Ascending aorta (tissue), 2 donors: ENCODE data around the gene HHLA2. TPM values are rescaled to one million over a fixed set of nuclear protein-coding genes. Genes with fewer than 3 reads are reported as not detected.

ENCODE experiments used
- DNase-seq, 2 donors: peaks; one replicate each; pipeline ENCODE4 v3.0.0-alpha.2; 2019; ENCODE audit warnings: low spot score in 2 of 2
- H3K27ac ChIP-seq, 2 donors: fragments of 200-600 bp; sonication (generic); one replicate each; pipeline ENCODE4 v1.5.1; 2016 to 2017; ENCODE audit warnings: mild to moderate bottlenecking in 1 of 2
- H3K27me3 ChIP-seq: fragments of 200-600 bp; sonication (generic); one replicate; pipeline ENCODE4 v1.5.1; 2017
- H3K36me3 ChIP-seq, 2 donors: fragments of 200-600 bp; sonication (generic); one replicate each; pipeline ENCODE4 v1.5.1; 2016
- H3K4me1 ChIP-seq, 2 donors: fragments of 200-600 bp; sonication (generic); one replicate each; pipeline ENCODE4 v1.5.1; 2016 to 2017; ENCODE audit warnings: mild to moderate bottlenecking in 1 of 2
- H3K4me3 ChIP-seq, 2 donors: fragments of 200-600 bp; sonication (generic); one replicate each; pipeline ENCODE4 v1.5.1; 2016 to 2017; ENCODE audit warnings: mild to moderate bottlenecking in 1 of 2
- H3K9me3 ChIP-seq, 2 donors: fragments of 200-600 bp; sonication (generic); one replicate each; pipeline ENCODE4 v1.5.1; 2016
- CTCF ChIP-seq, 3 experiments: fragments of 200-600 bp in 2 of 3; fragments of 450-650 bp in 1 of 3; sonication (generic) in 2 of 3; IDR thresholded peaks; one replicate each; pipeline ENCODE4 v1.5.1; 2016 to 2019; ENCODE audit warnings: antibody characterized with exemption in 3 of 3, mild to moderate bottlenecking in 1 of 3, moderate library complexity in 1 of 3
- intact Hi-C: fragments of 100-400 bp; cut with DNase I; formaldehyde crosslinking; loops from one replicate; pipeline ENCODE4 v1.15.1; 2023
- total RNA-seq: library from RNA; depleted of rRNA; stranded (reverse); fragments of >200 nt; gene quantifications from one replicate; pipeline ENCODE4 v1.1.0, GENCODE V29; 2016

The HHLA2 gene
- total RNA-seq, 1 donor from 2014 or later, result not detected

DNA sequence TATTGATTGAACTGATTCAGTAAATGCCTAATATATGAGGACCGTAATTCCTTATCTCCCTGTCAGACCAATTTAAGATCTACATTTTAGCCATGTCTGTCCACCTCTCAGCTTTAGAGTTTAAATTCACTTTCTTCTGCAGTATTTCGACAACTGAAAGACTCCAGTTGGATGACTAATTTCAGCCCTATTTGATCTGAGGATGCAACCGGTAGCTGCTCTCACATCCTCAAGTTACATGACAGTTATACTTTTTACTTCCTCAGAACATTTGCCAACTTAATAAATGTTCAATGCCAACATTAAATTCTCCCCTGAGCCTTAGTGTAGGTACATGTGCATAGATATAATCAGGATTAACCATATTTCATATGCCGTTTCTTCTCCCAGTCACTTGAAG, 2.5 kb upstream of the HHLA2 start:
- DNase-seq, result no peak
- intact Hi-C loops, result no loop called here
- Histone ChIP-seq H3K9me3 (no peaks in the 10 kb centered on the region), H3K36me3 (no peaks in the 10 kb centered on the region), H3K27ac (no peak overlapping the region), H3K4me1 (no peaks in the 10 kb centered on the region), H3K4me3 (no peak overlapping the region), H3K27me3 (no peaks in the 10 kb centered on the region)
- no peak for TF ChIP-seq CTCF (IDR thresholded peaks at IDR 0.05)

DNA sequence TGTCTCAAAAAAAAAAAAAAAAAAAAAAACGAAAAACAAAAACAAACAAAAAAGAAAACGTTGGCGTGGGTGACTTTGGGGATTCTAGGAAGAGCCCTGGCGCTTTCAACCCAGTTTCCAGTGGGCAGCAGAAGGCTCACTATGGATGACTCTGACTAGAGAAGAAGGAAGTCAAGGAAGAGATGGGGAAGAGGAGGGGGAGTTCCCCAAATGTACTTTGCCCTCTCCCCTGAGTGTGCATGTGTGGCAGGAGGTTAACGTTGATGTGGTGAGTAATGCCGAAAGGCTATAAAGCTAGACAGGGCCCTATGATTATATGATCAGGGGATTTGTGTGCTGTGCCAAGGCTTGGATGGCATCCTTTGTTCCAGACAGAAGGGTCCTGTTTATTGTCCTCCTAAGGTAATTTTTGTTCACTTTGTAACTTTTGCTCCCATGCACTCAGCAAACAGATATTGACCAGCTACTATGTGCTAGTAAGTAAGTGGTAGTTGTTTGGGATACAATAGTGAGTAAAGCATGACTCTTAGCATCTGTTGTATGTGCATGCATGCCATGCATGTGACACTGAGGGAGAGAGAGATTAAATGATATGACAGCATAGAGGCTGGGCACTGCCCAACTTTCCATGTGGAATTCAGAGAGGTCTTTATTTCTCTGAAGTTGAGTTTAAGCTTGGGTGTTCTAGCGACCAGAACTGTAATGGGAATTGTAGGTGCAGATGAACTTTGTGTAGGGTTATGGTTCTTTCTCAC, 750 bp upstream of the HHLA2 start:
- Histone ChIP-seq H3K4me1 (no peaks in the 10 kb centered on the region), H3K9me3 (no peaks in the 10 kb centered on the region), H3K27me3 (no peaks in the 10 kb centered on the region), H3K4me3 (no peak overlapping the region), H3K27ac (no peak overlapping the region), H3K36me3 (no peaks in the 10 kb centered on the region)
- intact Hi-C loops, result no loop called here
- no peak for TF ChIP-seq CTCF (IDR thresholded peaks at IDR 0.05)
- DNase-seq, result no peak

- no peak for TF ChIP-seq CTCF (IDR thresholded peaks at IDR 0.05)
- H3K4me1 ChIP-seq, result no peaks in the 10 kb centered on the region
These were observed 1.3 kb downstream of the HHLA2 start for GRCh38 chr3:108297647-108298046.

DNA sequence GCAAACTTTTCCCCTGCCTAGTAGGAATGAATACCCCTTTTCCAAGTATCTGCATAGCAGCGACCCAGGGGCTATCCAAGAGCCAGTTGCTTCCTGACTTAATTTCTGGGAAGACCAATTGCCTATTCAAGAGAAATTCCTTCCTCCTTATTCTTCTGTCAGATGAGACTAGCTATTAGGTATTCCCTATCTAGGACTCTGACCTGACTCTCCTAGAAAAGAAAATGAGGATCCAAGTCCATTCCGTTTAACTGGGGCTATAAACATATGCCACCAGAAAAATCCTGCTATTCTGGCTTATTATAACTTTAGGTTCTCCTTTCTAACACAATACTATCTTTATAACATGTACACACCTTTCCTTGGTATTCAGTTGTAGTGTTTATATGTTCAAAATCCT, 1.7 kb downstream of the HHLA2 start:
- H3K9me3 ChIP-seq, result no peaks in the 10 kb centered on the region
- H3K36me3 ChIP-seq, result no peaks in the 10 kb centered on the region
- H3K4me3 ChIP-seq, result no peak overlapping the region
- no peak overlapping the region for H3K27ac ChIP-seq
- TF ChIP-seq CTCF (IDR thresholded peaks at IDR 0.05), result no peak
- no peaks in the 10 kb centered on the region for H3K27me3 ChIP-seq
- H3K4me1 ChIP-seq, result no peaks in the 10 kb centered on the region
- DNase-seq, result no peak
- intact Hi-C loops, result no loop called here

More at GRCh38 chr3:108297647-108298046, 1.3 kb downstream of the HHLA2 start:
- no peaks in the 10 kb centered on the region for H3K36me3 ChIP-seq
- H3K9me3 ChIP-seq, result no peaks in the 10 kb centered on the region
- no peak overlapping the region for H3K4me3 ChIP-seq
- H3K27me3 ChIP-seq, result no peaks in the 10 kb centered on the region
- H3K27ac ChIP-seq, result no peak overlapping the region
- no peak for DNase-seq
- intact Hi-C loops, result no loop called here

DNA sequence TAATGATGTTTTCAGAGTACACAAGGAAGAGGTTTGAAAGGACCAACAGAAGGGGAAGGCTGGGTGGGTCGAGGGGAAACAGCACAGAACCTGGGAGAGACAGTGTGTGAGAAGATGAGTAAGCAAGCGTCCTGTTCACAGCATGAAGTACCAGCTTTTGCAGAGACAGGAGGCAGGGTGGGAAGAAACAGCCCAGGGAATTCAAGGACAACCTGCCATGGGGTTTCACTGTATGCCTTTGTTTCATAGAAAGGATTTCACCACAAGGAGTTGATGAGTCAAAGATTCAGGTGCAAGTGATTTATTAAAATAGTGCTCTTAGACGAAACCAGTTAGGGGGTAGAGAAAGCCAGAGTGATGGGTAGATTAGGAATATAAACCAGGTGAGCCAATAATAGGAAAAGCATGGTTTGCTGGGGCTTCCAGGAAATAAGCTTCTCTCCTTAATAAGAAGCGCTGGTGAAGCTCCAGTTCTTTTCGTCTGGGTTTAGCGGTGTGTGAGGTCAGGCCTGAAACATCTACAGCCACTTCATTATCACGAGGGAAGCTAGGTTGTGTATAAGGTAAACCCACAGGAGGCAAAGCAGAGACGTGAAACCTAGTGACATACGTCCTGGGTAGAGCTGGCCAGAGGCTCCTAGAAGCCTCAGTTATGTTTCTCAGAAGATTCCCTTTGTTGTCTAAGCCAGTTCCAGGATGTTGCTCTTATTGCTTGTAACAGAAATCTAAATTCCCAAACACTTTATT, 3.9 kb downstream of the HHLA2 start:
- H3K4me3 ChIP-seq, result no peak overlapping the region
- TF ChIP-seq CTCF (IDR thresholded peaks at IDR 0.05), result no peak
- intact Hi-C loops, result no loop called here
- no peaks in the 10 kb centered on the region for H3K27me3 ChIP-seq
- no peaks in the 10 kb centered on the region for H3K9me3 ChIP-seq
- no peak for DNase-seq
- no peaks in the 10 kb centered on the region for H3K4me1 ChIP-seq
- H3K27ac ChIP-seq, result no peak overlapping the region
- no peaks in the 10 kb centered on the region for H3K36me3 ChIP-seq
